MM.1S (cell line): ENCODE measurements around the gene SLITRK5.

Experiments used
- DNase-seq: peaks from one replicate; pipeline ENCODE4 v3.0.0-alpha.2; 2015
- H2AFZ ChIP-seq: fragments of 300-600 bp; sonication (generic); 2 replicates; pipeline ENCODE4 v1.6.0; 2016; ENCODE audit warnings: antibody characterized with exemption, low read length
- H3F3A ChIP-seq: fragments of 300-600 bp; sonication (generic); 2 replicates; pipeline ENCODE4 v1.6.1; 2016; ENCODE audit warnings: mild to moderate bottlenecking, antibody characterized with exemption, low read length, moderate library complexity, mixed read lengths; ENCODE audit not compliant: insufficient read depth
- H3K27ac ChIP-seq: fragments of 300-600 bp; sonication (generic); 2 replicates; pipeline ENCODE4 v1.5.1; 2016; ENCODE audit warnings: mild to moderate bottlenecking, low read length
- H3K27me3 ChIP-seq: fragments of 300-600 bp; sonication (generic); replicated peaks from 2 replicates; pipeline ENCODE4 v1.6.0; 2016; ENCODE audit warnings: low read length; ENCODE audit not compliant: insufficient read depth
- H3K36me3 ChIP-seq: fragments of 300-600 bp; sonication (generic); replicated peaks from 2 replicates; pipeline ENCODE4 v1.6.1; 2016; ENCODE audit warnings: mild to moderate bottlenecking, low read length, mixed read lengths; ENCODE audit not compliant: insufficient read depth
- H3K4me1 ChIP-seq: fragments of 300-600 bp; sonication (generic); 2 replicates; pipeline ENCODE4 v1.6.1; 2016; ENCODE audit warnings: low read length, mixed read lengths
- H3K4me2 ChIP-seq: fragments of 300-600 bp; sonication (generic); 2 replicates; pipeline ENCODE4 v1.6.0; 2016; ENCODE audit warnings: low read depth, low read length
- H3K4me3 ChIP-seq: fragments of 300-600 bp; sonication (generic); 2 replicates; pipeline ENCODE4 v1.5.1; 2016; ENCODE audit warnings: low read length, mixed read lengths
- H3K79me2 ChIP-seq: fragments of 300-600 bp; sonication (generic); 2 replicates; pipeline ENCODE4 v1.6.1; 2016; ENCODE audit warnings: mixed run types, low read length, mixed read lengths
- H3K9ac ChIP-seq: fragments of 300-600 bp; sonication (generic); 2 replicates; pipeline ENCODE4 v1.6.1; 2016; ENCODE audit warnings: low read length, mixed read lengths
- H3K9me2 ChIP-seq: fragments of 300-600 bp; sonication (generic); replicated peaks from 2 replicates; pipeline ENCODE4 v1.6.1; 2016; ENCODE audit warnings: mild to moderate bottlenecking, low read length, mixed read lengths; ENCODE audit not compliant: insufficient read depth
- H3K9me3 ChIP-seq: fragments of 300-600 bp; sonication (generic); replicated peaks from 2 replicates; pipeline ENCODE4 v1.6.1; 2016; ENCODE audit warnings: mild to moderate bottlenecking, low read length, mixed read lengths; ENCODE audit not compliant: insufficient read depth
- H4K20me1 ChIP-seq: fragments of 300-600 bp; sonication (generic); 2 replicates; pipeline ENCODE4 v1.6.1; 2016; ENCODE audit warnings: mild to moderate bottlenecking, low read length, moderate library complexity, mixed read lengths; ENCODE audit not compliant: insufficient read depth
- EZH2 ChIP-seq: fragments of 300-600 bp; sonication (generic); optimal IDR thresholded peaks from 2 replicates; pipeline ENCODE3; 2017; ENCODE audit warnings: low read depth, mild to moderate bottlenecking, antibody characterized with exemption, low read length, mixed read lengths
- EZH2phosphoT487 ChIP-seq: fragments of 300-600 bp; sonication (generic); IDR thresholded peaks from 2 replicates; pipeline ENCODE4 v1.6.1; 2018; ENCODE audit warnings: antibody characterized with exemption, low read length
- TF ChIP-seq, protein P1 (sequence below): fragments of 300-600 bp; sonication (generic); IDR thresholded peaks from 2 replicates; pipeline ENCODE4 v1.5.1; 2016; ENCODE audit warnings: antibody characterized with exemption, low read length, mixed read lengths

Gene SLITRK5

DNA sequence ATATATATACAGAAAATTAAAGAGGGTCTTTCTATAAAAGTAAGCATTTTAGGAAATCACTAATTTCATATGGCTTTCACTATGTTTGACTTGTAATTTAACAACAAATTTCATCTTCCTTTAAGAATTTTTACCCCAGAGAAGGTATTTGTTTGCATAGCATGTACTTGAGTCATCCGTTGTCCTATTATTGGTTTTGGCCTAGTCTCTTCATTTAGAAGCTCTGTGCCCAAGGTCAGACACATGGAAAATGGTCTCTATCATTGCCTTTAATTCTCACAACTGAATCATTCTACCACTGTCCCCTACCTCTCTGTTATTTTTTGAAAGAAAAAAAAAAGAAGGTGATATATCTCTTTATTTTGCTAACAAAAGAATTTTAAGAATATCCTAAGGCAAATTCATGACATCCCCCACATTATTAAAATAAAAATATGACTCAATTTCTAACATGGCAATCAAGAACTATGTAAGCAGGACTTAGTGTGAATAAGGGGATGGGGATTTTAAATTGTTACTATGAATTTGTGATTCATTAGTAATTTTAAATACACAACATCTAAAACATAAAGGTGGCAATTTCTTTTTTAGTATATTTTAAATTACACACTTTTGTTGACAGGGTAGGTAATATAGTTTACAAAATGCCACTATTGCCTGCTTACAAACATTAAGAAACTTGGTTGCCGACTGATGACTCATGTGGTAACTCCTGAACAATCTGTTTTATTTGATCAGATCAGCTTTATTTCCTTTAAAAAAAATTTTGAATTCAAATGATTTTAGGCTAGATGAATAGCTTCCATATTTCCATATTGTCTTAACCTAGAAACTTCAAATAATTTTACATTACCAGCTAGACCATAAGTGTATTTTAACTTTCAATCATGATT, 13.9 kb downstream of the SLITRK5 start:
- H3K4me1 ChIP-seq, result no peaks in the 10 kb centered on the region
- H3F3A ChIP-seq, result no peaks in the 10 kb centered on the region
- H3K79me2 ChIP-seq, result no peaks in the 10 kb centered on the region
- DNase-seq, result no peak
- H3K9me2 ChIP-seq, result no peaks in the 10 kb centered on the region
- no peak overlapping the region for H3K4me2 ChIP-seq
- no peak overlapping the region for H3K9ac ChIP-seq
- no peak overlapping the region for H3K4me3 ChIP-seq
- H2AFZ ChIP-seq, result no peak overlapping the region
- no peaks in the 10 kb centered on the region for H3K36me3 ChIP-seq
- H3K27ac ChIP-seq, result no peak overlapping the region
- no peaks in the 10 kb centered on the region for H4K20me1 ChIP-seq
- H3K27me3 ChIP-seq, result no peaks in the 10 kb centered on the region
- TF ChIP-seq, protein P1, sequence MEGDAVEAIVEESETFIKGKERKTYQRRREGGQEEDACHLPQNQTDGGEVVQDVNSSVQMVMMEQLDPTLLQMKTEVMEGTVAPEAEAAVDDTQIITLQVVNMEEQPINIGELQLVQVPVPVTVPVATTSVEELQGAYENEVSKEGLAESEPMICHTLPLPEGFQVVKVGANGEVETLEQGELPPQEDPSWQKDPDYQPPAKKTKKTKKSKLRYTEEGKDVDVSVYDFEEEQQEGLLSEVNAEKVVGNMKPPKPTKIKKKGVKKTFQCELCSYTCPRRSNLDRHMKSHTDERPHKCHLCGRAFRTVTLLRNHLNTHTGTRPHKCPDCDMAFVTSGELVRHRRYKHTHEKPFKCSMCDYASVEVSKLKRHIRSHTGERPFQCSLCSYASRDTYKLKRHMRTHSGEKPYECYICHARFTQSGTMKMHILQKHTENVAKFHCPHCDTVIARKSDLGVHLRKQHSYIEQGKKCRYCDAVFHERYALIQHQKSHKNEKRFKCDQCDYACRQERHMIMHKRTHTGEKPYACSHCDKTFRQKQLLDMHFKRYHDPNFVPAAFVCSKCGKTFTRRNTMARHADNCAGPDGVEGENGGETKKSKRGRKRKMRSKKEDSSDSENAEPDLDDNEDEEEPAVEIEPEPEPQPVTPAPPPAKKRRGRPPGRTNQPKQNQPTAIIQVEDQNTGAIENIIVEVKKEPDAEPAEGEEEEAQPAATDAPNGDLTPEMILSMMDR, result no peak
- TF ChIP-seq EZH2, result no peak
- TF ChIP-seq EZH2phosphoT487, result no peak
- H3K9me3 ChIP-seq, result no peaks in the 10 kb centered on the region

DNA sequence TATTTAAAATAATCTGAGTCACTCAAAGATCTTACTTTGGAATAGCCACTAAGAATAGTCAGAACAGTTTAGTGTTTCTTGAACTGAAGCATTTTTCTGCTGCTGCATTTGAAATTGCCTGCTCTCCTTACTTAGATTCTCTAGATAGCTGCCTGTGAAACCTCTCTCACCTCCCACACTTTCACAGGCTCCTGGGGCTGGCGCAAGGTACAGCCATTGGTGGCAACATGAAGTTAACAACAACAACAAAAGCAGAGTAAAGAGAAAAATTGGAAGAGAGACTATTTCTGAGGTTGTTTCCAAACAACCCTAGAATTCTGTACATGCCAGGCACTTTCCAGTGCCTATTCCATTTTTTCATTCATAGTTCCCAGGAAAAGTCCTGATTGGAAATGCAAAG, 25.3 kb downstream of the SLITRK5 start:
- no peak overlapping the region for H3K4me2 ChIP-seq
- no peak overlapping the region for H3K9ac ChIP-seq
- no peaks in the 10 kb centered on the region for H3K27me3 ChIP-seq
- H3K9me2 ChIP-seq, result no peaks in the 10 kb centered on the region
- H2AFZ ChIP-seq, result no peak overlapping the region
- H3K36me3 ChIP-seq, result no peaks in the 10 kb centered on the region
- TF ChIP-seq EZH2, result no peak
- TF ChIP-seq, protein P1, result no peak
- no peak for TF ChIP-seq EZH2phosphoT487
- H3K27ac ChIP-seq, result no peak overlapping the region
- no peak overlapping the region for H3K4me3 ChIP-seq
- no peaks in the 10 kb centered on the region for H3K4me1 ChIP-seq
- H4K20me1 ChIP-seq, result no peaks in the 10 kb centered on the region
- no peaks in the 10 kb centered on the region for H3F3A ChIP-seq
- H3K79me2 ChIP-seq, result no peaks in the 10 kb centered on the region
- no peaks in the 10 kb centered on the region for H3K9me3 ChIP-seq
- DNase-seq, result no peak

DNA sequence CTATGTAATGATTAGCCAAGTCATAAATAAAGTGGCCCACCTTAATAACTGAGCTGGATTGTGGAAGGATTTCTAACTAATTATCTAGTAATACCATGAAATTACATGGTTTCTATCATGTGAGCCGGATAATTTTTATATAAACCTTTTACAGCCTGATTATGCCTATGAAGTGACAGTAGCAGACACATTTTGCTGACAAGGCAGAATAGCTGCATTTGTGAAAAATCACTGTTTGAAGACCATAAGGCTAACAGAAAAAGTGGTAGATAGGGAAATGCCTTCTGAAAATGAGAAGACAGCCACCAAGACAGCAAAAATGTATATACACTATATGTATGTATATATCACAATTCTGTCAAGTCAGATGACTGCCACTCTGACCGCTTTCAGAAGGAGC, 27.1 kb downstream of the SLITRK5 start:
- H3K9me2 ChIP-seq, result no peaks in the 10 kb centered on the region
- no peaks in the 10 kb centered on the region for H3F3A ChIP-seq
- no peak for TF ChIP-seq EZH2phosphoT487
- TF ChIP-seq, protein P1, result no peak
- TF ChIP-seq EZH2, result no peak
- no peaks in the 10 kb centered on the region for H3K36me3 ChIP-seq
- H3K4me1 ChIP-seq, result no peaks in the 10 kb centered on the region
- H3K4me3 ChIP-seq, result no peak overlapping the region
- H3K27ac ChIP-seq, result no peak overlapping the region
- no peaks in the 10 kb centered on the region for H3K27me3 ChIP-seq
- H4K20me1 ChIP-seq, result no peaks in the 10 kb centered on the region
- H3K4me2 ChIP-seq, result no peak overlapping the region
- H3K9ac ChIP-seq, result no peak overlapping the region
- no peak for DNase-seq
- no peak overlapping the region for H2AFZ ChIP-seq
- H3K79me2 ChIP-seq, result no peaks in the 10 kb centered on the region
- H3K9me3 ChIP-seq, result no peaks in the 10 kb centered on the region
